ENCODE measurements around the gene PLA2G2C. TPM values are rescaled to one million over a fixed set of nuclear protein-coding genes. Genes with fewer than 3 reads are reported as not detected.
"Not testable (repeated sequence)": the region's sequence is repeated elsewhere in the genome, so short reads cannot be mapped to it uniquely, and the experiment has no call there.

PLA2G2C gene
- total and polyA plus RNA-seq, 2 donors (not counting 1 experiment from before 2014, with no cell fraction given), result 0.03 TPM; not detected in 1

DNA sequence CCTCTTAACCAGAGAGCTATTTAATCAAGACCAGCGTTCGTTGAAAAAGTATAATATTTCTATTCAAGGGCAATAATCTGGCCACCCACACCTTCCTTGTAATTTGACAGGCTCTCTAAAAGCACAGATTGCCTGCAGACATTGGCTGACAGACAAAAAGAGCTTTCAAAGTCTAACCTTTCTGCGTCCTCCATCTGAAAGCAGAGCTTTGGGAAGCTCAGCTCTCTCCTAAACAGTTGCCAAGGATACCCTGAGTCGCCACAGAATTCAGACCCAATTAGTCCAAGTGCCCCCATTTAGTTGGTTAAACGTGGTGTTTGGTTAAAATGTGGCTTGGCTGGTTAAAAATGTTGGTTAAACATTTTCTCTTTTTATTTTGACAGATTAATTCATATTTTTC, 33.7 kb upstream of the PLA2G2C start:
- Mint-ChIP-seq H3K27me3 (peaks cover 25% of the 10 kb centered on the region), H3K4me3 (no peak overlapping the region), H3K9me3 (ENCODE audit: insufficient read depth) (peaks cover 3% of the 10 kb centered on the region), H3K4me1 (no peaks in the 10 kb centered on the region), H3K27ac (no peak overlapping the region)
- H3K4me1 ChIP-seq (ENCODE audit: control insufficient read depth in 2 of 2, insufficient read depth in 2 of 2, low read length in 2 of 2), result no peaks in the 10 kb centered on the region
- H4K20me1 ChIP-seq (ENCODE audit: control insufficient read depth, insufficient read depth, low read length, poor library complexity, severe bottlenecking), result no peaks in the 10 kb centered on the region
- H3K4me3 ChIP-seq (ENCODE audit: control extremely low read depth in 1 of 5, extremely low read depth in 1 of 5, insufficient read depth in 1 of 5, low read depth in 2 of 5, low read length in 4 of 5), result no peak overlapping the region
- POLR2A ChIA-PET, result no interaction called here
- peaks cover 0 to 4% (median 3%) of the 10 kb centered on the region in 3 donors for H3K9me3 ChIP-seq (ENCODE audit: control extremely low read depth in 1 of 3, control insufficient read depth in 2 of 3, insufficient read depth in 1 of 3, low read length in 2 of 3)
- no peak overlapping the region for H2AFZ ChIP-seq (ENCODE audit: insufficient read depth, low read depth, low read length, poor library complexity, severe bottlenecking)
- peaks cover 0 to 9% (median 3%) of the 10 kb centered on the region in 4 experiments for H3K27me3 ChIP-seq (replicated peaks in 1 of 4; ENCODE audit: control extremely low read depth in 1 of 4, control insufficient read depth in 3 of 4, insufficient read depth in 4 of 4, low read length in 3 of 4)
- ATAC-seq (ENCODE audit: low read depth), result no peak
- no peaks in the 10 kb centered on the region for H3K79me2 ChIP-seq (ENCODE audit: control insufficient read depth, insufficient read depth, low read length)
- TF ChIP-seq, protein P1, sequence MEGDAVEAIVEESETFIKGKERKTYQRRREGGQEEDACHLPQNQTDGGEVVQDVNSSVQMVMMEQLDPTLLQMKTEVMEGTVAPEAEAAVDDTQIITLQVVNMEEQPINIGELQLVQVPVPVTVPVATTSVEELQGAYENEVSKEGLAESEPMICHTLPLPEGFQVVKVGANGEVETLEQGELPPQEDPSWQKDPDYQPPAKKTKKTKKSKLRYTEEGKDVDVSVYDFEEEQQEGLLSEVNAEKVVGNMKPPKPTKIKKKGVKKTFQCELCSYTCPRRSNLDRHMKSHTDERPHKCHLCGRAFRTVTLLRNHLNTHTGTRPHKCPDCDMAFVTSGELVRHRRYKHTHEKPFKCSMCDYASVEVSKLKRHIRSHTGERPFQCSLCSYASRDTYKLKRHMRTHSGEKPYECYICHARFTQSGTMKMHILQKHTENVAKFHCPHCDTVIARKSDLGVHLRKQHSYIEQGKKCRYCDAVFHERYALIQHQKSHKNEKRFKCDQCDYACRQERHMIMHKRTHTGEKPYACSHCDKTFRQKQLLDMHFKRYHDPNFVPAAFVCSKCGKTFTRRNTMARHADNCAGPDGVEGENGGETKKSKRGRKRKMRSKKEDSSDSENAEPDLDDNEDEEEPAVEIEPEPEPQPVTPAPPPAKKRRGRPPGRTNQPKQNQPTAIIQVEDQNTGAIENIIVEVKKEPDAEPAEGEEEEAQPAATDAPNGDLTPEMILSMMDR (IDR thresholded peaks at IDR 0.05), result no peak
- TF ChIP-seq EZH2 (IDR thresholded peaks at IDR 0.05; ENCODE audit: borderline replicate concordance, insufficient read depth, low read depth, low read length, poor library complexity, severe bottlenecking), result no peak
- no peaks in the 10 kb centered on the region for H3K36me3 ChIP-seq (replicated peaks in 1 of 2; ENCODE audit: control extremely low read depth in 1 of 2, control insufficient read depth in 1 of 2, extremely low read depth in 1 of 2, insufficient read depth in 2 of 2, low read length in 1 of 2)
- WGBS (ENCODE audit: insufficient coverage), result 75% methylated on average over 1 of the region's 5 CpGs
- H3K9ac ChIP-seq (ENCODE audit: low read length), result no peak overlapping the region
- H3K4me2 ChIP-seq (replicated peaks; ENCODE audit: low read depth, low read length, poor library complexity, severe bottlenecking), result no peak overlapping the region
- CTCF ChIA-PET, result interaction anchor here (0.7 to 2.1 kb wide), 5 partner anchors 8 to 809 kb away, joined by 3 to 8 read pairs (median 4); no protein-coding TSS in a partner anchor
- intact Hi-C loops (cut with micrococcal nuclease), result no loop called here
- no peak for DNase-seq
- H3K27ac ChIP-seq (ENCODE audit: low read length in 2 of 2), result no peak overlapping the region

DNA sequence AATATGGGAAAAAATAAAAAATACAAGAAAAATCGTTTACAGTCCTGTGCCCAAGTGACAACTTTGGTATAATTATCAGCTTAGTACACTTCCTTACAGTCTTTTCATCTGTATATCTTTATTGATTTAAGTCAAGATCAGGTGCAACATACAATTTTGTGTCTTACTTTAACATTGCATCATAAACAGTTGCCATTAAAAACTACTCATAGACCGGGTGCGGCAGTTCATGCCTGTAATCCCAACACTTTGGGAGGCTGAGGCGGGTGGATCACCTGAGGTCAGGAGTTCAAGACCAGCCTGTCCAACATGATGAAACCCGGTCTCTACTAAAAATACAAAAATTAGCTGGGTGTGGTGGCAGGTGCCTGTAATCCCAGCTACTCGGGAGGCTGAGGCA, 32.7 kb upstream of the PLA2G2C start:
- peaks cover 21% of the 10 kb centered on the region for H3K27me3 Mint-ChIP-seq
- H3K27ac Mint-ChIP-seq; H3K9me3 ChIP-seq (ENCODE audit: control extremely low read depth in 1 of 3, control insufficient read depth in 2 of 3, insufficient read depth in 1 of 3, low read length in 2 of 3); H3K27me3 ChIP-seq (replicated peaks in 1 of 4; ENCODE audit: control extremely low read depth in 1 of 4, control insufficient read depth in 3 of 4, insufficient read depth in 4 of 4, low read length in 3 of 4); H3K27ac ChIP-seq (ENCODE audit: low read length in 2 of 2); intact Hi-C loops (cut with micrococcal nuclease); H4K20me1 ChIP-seq (ENCODE audit: control insufficient read depth, insufficient read depth, low read length, poor library complexity, severe bottlenecking); H3K9ac ChIP-seq (ENCODE audit: low read length); H3K4me1 ChIP-seq (ENCODE audit: control insufficient read depth in 2 of 2, insufficient read depth in 2 of 2, low read length in 2 of 2); H3K79me2 ChIP-seq (ENCODE audit: control insufficient read depth, insufficient read depth, low read length); H2AFZ ChIP-seq (ENCODE audit: insufficient read depth, low read depth, low read length, poor library complexity, severe bottlenecking); H3K4me3 Mint-ChIP-seq; DNase-seq; H3K4me2 ChIP-seq (replicated peaks; ENCODE audit: low read depth, low read length, poor library complexity, severe bottlenecking); H3K36me3 ChIP-seq (replicated peaks in 1 of 2; ENCODE audit: control extremely low read depth in 1 of 2, control insufficient read depth in 1 of 2, extremely low read depth in 1 of 2, insufficient read depth in 2 of 2, low read length in 1 of 2); ATAC-seq (ENCODE audit: low read depth); H3K9me3 Mint-ChIP-seq (ENCODE audit: insufficient read depth); H3K4me3 ChIP-seq (ENCODE audit: control extremely low read depth in 1 of 5, extremely low read depth in 1 of 5, insufficient read depth in 1 of 5, low read depth in 2 of 5, low read length in 4 of 5); POLR2A ChIA-PET; H3K4me1 Mint-ChIP-seq: not testable (repeated sequence)
- CTCF ChIA-PET, result interaction anchor here (0.9 to 2.1 kb wide), 2 partner anchors 12 to 275 kb away, joined by 3 to 8 read pairs; no protein-coding TSS in a partner anchor
- 100% methylated on average over 3 of the region's 6 CpGs for WGBS (ENCODE audit: insufficient coverage)

Data from B cell (primary cell).